ENCODE measurements around the gene ZBTB43. TPM values are rescaled to one million over a fixed set of nuclear protein-coding genes. Genes with fewer than 3 reads are reported as not detected.

Gene ZBTB43
- total RNA-seq, 1 donor from 2014 or later: 23.6 TPM

Other genes starting within 250 kb of the ZBTB43 start
- not detected for gene LMX1B, start 191.1 kb upstream of the ZBTB43 start, total RNA-seq
- gene ZBTB34, start 55.6 kb downstream of the ZBTB43 start, total RNA-seq: 17.6 TPM
- gene RALGPS1, start 109.7 kb downstream of the ZBTB43 start, total RNA-seq: 11.7 TPM

Data from tongue (tissue), 1 donor.